WERI-Rb-1 (cell line): ENCODE data around the gene WNT8B.
A peak's percentile ranks its signal among the peaks of the same experiment; 100 is the strongest.

Experiments used
- DNase-seq: peaks from one replicate; pipeline ENCODE4 v3.0.0-alpha.2; 2020
- H3K27ac ChIP-seq: fragments of 250-450 bp; sonication (Bioruptor Pico); 2 replicates; pipeline ENCODE4 v1.5.1; 2020; ENCODE audit warnings: mild to moderate bottlenecking, moderate library complexity
- H3K27me3 ChIP-seq: fragments of 250-450 bp; sonication (Bioruptor Pico); 2 replicates; pipeline ENCODE4 v1.5.1; 2021; ENCODE audit warnings: mild to moderate bottlenecking, low read depth, moderate library complexity; ENCODE audit not compliant: insufficient read depth, severe bottlenecking
- H3K36me3 ChIP-seq: fragments of 250-450 bp; sonication (Bioruptor Pico); 2 replicates; pipeline ENCODE4 v1.5.1; 2020; ENCODE audit warnings: mild to moderate bottlenecking, moderate library complexity
- H3K4me3 ChIP-seq: 2 replicates; pipeline ENCODE4 v1.5.1; 2011; ENCODE audit warnings: low read depth, mild to moderate bottlenecking, control low read depth, low read length
- H3K9me3 ChIP-seq: fragments of 250-450 bp; sonication (Bioruptor Pico); 2 replicates; pipeline ENCODE4 v1.5.1; 2021; ENCODE audit warnings: mild to moderate bottlenecking, moderate library complexity; ENCODE audit not compliant: severe bottlenecking
- TF ChIP-seq, protein P1 (sequence below): IDR thresholded peaks from 2 replicates; pipeline ENCODE4 v1.5.1; 2011; ENCODE audit warnings: low read depth, mild to moderate bottlenecking, control low read depth, inconsistent platforms, low read length

The WNT8B gene

DNA sequence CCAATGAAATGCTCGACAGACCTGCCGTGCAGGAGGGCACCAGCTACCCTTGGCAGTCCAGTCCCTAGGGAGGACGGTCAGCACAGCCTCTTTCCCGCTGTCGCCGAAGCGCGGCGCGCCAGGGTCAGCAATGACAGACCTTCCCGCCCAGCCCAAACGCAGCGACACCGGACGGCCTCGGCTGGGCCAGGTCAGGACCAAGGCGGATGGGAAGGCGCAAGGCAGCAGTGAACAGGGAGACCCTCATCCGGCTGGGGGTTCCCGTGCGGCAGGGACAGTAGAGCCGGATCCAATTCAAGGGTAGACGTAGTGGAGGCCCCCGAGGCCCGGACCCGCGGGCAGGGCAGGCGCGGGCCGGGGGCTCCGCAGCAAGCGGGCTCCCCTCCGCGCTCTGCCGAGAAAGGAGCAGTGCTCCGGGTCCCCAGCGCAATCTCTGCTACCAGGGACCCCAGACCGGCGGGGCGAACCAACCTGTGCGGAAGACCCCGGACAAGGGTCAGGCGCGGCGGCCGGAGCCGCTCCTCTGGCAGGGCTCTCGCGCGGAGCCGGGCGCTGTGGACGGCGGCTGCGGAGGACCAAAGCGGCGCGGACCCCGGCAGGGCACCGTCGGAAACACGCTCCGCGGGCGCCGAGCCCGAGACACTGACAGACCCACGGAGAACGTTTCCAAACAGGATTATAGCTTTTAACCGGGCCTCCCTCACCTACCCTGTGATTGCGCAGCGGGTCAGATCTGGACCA lies 56.7 kb downstream of the WNT8B start, which contains the start of gene SEC31B:
Gene SEC31B, minus strand, starts transcription at position 551 of the 741 bp plus-strand sequence. CDS start 2,909 bp downstream, outside the sequence.
- no peak within 1 kb of the TSS for H3K27ac ChIP-seq
- H3K4me3 ChIP-seq = peak within 1 kb of the TSS; percentile 68
- DNase-seq = peak; percentile 71
- TF ChIP-seq, protein P1, sequence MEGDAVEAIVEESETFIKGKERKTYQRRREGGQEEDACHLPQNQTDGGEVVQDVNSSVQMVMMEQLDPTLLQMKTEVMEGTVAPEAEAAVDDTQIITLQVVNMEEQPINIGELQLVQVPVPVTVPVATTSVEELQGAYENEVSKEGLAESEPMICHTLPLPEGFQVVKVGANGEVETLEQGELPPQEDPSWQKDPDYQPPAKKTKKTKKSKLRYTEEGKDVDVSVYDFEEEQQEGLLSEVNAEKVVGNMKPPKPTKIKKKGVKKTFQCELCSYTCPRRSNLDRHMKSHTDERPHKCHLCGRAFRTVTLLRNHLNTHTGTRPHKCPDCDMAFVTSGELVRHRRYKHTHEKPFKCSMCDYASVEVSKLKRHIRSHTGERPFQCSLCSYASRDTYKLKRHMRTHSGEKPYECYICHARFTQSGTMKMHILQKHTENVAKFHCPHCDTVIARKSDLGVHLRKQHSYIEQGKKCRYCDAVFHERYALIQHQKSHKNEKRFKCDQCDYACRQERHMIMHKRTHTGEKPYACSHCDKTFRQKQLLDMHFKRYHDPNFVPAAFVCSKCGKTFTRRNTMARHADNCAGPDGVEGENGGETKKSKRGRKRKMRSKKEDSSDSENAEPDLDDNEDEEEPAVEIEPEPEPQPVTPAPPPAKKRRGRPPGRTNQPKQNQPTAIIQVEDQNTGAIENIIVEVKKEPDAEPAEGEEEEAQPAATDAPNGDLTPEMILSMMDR = peak; percentile 56
- peaks cover 18% of the 10 kb centered on the region for H3K27me3 ChIP-seq
- no peaks in the 10 kb centered on the region for H3K9me3 ChIP-seq
- peaks cover 12% of the 10 kb centered on the region for H3K36me3 ChIP-seq

DNA sequence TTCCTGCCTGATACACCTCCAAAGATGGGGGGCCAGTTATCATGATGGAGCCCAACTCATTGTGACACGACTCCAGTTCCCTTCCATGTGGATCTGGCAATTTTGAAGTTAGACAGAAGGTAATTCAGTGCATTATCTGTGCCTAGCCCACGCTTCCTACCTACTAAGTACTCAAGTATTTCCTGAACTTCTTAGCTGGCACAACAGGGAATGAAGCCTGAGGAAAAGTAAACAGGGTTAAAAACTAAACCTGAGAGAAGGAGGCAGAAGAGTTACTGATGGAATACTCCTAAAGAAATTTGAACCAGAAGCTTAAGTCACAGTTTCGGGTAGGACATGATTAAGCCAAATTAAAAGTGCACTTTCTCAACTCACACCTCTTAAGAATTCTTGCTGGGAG lies 58.0 kb downstream of the WNT8B start:
- DNase-seq = no peak
- TF ChIP-seq, protein P1 = no peak
- no peak overlapping the region for H3K4me3 ChIP-seq
- no peaks in the 10 kb centered on the region for H3K9me3 ChIP-seq
- H3K27ac ChIP-seq = no peak overlapping the region
- peaks cover 23% of the 10 kb centered on the region for H3K36me3 ChIP-seq
- peaks cover 18% of the 10 kb centered on the region for H3K27me3 ChIP-seq

DNA sequence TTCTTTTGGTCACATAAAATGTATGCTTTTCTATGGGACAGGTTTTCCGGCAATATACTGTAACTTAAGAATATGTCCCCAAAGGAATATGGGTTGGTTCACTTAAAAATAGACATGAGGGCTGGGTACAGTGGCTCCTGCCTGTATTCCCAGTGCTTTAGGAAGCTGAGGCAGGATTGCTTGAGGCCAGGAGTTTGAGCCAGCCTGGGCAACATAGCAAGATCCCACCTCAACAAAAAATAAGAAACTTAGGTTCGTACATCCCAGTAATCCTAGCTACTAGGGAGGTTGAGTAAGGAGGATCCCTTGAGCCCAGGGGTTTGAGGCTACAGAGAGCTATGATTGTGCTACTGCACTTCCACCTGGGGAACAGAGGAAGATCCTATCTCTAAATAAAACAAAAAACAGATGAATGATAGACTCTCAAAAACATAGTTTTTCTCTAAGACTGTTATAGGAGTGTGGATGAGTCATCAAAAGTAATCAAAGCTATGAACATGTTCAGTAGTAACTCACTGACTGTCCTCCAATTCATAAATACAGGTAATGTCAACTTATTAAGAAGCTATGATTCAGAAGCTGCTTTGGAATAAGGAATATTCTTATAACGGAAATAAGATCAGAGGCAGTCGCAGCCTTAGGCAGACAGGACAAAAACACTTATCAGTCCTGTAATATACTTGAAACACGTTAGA lies 59.4 kb downstream of the WNT8B start:
- Histone ChIP-seq H3K4me3 (no peak overlapping the region), H3K36me3 (peaks cover 38% of the 10 kb centered on the region), H3K27ac (no peak overlapping the region), H3K27me3 (peaks cover 18% of the 10 kb centered on the region), H3K9me3 (no peaks in the 10 kb centered on the region)
- no peak for DNase-seq
- TF ChIP-seq, protein P1 = no peak

DNA sequence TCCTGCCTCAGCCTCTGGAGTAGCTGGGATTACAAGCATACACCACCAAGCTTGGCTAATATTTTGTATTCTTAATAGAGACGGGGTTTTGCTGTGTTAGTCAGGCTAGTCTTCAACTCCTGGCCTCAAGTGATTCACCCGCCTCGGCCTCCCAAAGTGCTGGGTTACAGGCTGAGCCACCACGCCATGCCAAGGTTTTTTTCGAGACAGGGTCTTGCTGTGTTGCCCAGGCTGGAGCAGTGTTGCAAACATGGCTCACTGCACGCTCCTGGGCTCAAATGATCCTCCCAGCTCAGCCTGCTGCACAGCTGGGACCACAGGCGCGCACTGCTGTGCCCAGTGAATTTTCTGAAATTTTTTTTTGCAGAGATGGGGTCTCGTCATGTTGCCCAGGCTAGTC lies 60.1 kb downstream of the WNT8B start:
- DNase-seq = no peak
- peaks cover 18% of the 10 kb centered on the region for H3K27me3 ChIP-seq
- no peak overlapping the region for H3K4me3 ChIP-seq
- H3K36me3 ChIP-seq = peaks cover 45% of the 10 kb centered on the region
- TF ChIP-seq, protein P1 = no peak
- no peaks in the 10 kb centered on the region for H3K9me3 ChIP-seq
- H3K27ac ChIP-seq = no peak overlapping the region

DNA sequence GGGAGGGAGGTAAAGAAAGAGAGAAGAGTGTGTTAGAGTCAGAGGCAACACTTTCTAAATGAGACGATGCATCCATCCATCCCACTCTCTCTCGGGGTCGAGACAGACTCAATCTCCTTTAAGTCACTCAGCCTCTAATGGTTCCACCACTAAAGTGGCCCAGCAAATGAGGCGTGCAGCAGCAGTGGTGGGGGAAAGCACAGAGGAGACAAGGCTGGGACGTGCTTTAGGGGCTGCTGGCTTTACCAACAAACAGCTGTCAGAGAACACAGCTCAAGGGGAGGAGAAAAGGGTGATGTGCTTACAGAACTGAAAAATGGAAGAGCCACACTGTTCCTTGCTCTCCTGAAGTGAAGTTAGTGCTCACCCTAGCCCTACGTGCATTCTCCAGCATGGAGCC lies 61.4 kb downstream of the WNT8B start:
- Histone ChIP-seq H3K36me3 (peaks cover 52% of the 10 kb centered on the region), H3K27me3 (peaks cover 15% of the 10 kb centered on the region), H3K27ac (no peak overlapping the region), H3K9me3 (no peaks in the 10 kb centered on the region), H3K4me3 (no peak overlapping the region)
- TF ChIP-seq, protein P1 = no peak
- DNase-seq = no peak
